ENCODE data around the gene STXBP1.
A peak's percentile ranks its signal among the peaks of the same experiment; 100 is the strongest.

Gene STXBP1

DNA sequence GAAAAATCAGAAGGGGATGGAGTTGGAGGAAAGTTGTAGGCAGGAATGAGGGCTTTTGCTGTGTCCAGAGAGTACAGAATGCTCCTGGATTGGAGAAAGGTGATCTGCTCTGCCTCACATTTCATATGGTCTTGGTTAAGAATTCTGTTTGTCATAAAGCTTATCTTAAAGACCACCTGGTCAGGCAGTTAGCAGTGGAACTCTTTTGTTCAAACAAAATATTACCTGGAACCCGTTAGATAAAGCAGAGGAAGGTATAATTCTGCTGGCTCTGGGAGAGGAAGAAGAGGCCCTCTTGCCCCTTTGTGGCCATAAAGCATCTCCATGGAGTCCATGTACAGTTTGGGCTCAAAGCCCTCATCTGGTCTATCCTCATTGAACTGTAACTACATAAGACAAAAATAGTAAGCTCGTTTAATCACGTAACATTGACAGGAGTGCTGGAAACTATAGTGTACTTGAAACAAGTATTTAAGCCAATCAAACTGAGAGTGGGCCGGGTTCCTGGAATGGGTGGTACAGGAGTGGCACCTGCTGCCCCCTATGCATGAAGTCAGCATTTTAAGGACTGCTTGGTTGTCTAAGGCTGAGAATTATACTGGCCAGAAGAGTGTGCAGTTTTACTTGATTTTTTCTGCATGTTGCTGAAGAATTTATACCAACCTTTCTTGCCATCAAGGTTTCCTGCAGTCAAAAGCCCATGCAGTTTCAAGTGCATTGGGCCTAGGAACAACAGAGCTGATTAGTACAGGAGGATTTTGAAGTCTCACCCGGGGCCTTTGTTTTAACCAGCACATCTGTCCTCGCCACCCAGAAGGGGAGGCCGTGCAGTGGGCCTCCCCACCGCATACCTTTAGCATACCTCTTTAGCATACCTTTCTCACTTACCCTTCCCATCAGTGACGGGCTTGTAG lies 39.9 kb downstream of the STXBP1 start:
- DNase-seq, result no peak

GRCh38 chr9:127652733-127653132 lies 40.7 kb downstream of the STXBP1 start:
- DNase-seq, result no peak

DNA sequence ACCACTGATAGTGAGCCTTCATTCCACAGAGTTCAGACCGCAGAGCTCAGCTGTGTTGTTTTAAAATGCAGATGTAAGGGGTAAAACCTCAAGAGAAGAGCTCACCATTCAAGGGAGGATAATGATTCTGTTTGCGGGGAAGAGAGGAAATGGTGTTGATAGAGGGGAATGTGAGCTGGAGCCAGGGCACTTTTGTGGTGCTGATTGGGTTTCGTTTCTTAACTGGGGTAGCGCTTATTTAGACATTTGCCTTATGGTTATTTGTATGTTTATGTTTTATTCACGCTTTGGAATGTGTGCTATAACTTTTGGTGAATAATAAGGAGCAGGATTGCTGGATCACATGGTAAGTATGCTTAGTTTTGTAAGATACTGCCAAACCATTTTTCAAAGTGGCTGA lies 42.5 kb downstream of the STXBP1 start:
- no peak for DNase-seq

- no peak for DNase-seq
Observed at GRCh38 chr9:127658428-127658827, 46.4 kb downstream of the STXBP1 start.

DNA sequence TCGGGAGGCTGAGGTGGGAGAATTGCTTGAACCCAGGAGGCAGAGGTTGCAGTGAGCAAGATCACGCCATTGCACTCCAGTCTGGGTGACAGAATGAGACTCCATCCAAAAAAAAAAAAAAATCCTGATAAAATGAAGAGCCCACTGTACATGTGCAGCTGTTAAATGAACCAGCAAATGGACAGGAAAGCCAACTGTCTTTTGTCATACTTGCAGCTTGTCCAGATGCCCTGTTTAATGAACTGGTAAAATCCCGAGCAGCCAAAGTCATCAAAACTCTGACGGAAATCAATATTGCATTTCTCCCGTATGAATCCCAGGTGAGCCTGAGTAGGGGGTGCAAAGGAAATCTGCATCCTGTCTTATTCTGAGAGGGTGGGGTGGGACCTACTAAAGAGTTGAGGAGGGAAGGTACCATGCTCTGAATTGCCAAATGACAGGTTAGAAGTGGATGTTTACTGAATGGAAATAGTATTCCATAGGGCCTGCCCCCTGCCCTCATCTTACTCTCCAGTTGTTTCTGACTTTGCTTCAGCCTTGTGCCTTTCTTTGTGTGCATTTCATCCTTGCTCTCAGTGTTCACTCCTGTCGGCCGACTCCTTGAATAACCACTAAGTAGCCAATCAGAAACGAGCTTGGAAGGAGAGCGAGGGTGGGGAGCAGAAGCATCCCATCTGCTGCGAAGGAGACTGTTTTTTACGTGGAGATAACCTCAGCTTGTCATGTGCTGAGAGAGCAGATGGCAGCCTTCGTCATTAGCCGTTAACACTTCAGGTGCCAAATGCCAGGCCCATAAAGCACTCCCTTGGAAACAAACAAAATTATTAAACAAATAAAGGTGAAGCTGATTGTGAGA lies 49.0 kb downstream of the STXBP1 start:
- DNase-seq, result peak in 21 of 56 donors; percentile 5 to 64 (median 27)

GRCh38 chr9:127662617-127663016 lies 50.5 kb downstream of the STXBP1 start:
- DNase-seq, result no peak

DNA sequence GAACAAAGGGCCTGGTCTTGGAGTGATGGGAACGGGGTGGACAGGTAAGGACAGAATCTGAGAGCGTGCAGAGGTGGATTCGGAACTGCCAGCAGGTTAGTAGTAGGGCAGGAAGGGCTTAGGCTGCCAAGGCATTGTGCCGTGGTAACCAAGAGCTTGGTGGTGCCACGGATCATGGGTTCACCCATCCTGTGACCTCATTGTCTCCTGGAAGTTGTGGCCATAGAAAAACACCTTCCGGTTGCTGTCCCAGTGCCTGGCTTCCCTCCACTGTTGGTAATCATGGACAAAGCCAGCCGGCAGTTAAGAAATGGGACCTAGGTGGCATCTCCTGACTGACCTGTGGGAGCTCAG lies 52.2 kb downstream of the STXBP1 start:
- no peak for DNase-seq

DNA sequence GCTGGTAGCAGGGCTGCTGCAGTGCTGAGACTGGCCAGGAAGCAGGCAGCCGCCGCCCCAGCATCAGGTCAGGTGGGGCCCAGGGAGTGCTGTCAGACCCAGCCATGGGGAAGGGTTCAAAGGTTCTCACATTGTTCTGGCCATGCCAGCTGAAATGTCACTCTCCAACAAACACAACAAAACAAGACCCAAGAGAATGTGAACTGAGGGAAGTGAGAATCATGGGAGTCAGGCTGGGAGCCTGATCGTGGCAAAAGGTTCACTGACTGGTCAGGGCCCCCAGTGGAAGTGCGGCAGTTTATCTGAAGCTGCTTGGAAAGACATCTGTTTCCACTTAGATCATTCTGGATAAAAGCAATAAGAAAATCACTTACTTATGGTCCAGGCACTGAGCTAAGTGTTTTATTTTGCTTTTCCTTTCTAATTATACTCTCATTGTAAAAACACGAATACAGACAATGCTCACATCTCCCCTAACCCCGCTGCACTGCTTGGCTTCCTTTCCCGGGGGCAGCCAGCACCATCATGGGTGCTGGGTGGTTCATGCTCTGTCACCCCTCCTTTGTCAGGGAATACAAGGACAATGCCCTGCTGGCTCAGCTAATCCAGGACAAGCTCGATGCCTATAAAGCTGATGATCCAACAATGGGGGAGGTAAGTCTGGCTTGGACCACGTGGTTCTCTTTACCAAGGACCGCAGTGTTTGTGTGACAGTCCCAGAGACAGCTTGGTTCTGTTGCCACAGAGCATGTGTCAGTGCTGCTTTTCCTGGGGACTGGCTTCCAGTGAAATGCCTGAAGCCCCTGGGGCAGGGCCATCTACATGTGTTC lies 52.8 kb downstream of the STXBP1 start:
- DNase-seq, result peak in 3 of 56 donors; percentile 18 to 26 (median 20)

DNA sequence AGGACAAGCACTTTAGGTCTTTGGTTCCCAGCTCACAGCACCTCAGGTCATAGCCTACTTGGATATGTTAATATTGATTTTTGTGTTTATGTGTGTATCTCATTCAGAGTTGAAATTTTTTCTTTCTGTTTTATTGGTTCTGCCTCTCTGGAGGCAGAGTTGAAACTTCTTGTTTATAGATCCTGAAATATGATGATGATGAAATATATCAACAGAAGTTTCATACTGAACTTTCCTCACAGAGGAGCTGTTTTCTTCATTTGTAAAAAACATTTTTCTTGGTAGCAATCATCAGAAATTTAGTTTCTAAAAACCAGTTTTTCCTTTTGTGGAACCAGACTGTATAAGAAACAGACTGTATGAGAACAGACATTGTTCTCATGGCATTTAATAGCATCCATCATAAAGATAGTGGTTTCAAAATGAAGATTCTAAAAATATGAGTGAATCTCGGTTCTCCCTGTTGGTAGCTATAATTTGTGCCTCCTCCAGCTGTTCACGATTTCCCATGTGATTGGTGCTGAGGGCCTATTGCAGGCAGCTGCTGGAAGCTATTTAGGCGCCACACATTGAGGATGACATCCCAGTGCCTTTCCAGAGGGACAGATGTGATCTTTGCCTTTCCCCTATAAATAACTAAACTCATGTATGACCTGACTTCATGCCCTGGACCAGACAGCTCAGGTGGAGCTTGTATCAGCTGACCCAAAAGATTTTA lies 55.2 kb downstream of the STXBP1 start:
- DNase-seq, result peak in 2 of 56 donors; percentile 19 to 35

DNA sequence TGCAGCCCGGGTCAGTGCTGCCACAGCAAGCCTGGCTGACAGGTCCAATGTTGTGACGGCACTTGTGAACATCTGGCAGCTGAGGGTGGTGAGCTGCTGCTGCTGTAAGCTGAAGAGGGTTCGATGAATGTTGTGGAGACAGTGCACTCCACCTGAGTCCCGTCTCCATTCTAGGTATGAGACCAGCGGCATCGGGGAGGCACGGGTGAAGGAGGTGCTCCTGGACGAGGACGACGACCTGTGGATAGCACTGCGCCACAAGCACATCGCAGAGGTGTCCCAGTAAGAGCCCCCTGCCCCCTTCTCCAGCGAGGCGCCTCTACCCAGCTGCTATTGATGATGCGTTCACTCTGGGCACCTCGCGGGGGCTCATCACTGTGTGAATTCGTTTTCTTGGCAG lies 55.8 kb downstream of the STXBP1 start:
- DNase-seq, result no peak

GRCh38 chr9:127673234-127673633 lies 61.2 kb downstream of the STXBP1 start:
- DNase-seq, result no peak

GRCh38 chr9:127676638-127677037 lies 64.6 kb downstream of the STXBP1 start:
- peak in 6 of 56 donors; percentile 11 to 63 (median 28) for DNase-seq

GRCh38 chr9:127679506-127679905 lies 67.4 kb downstream of the STXBP1 start:
- DNase-seq, result peak in 2 of 56 donors; percentile 32 to 55

GRCh38 chr9:127680226-127680625 lies 68.1 kb downstream of the STXBP1 start:
- peak in 10 of 56 donors; percentile 12 to 55 (median 42) for DNase-seq

GRCh38 chr9:127680846-127681245 lies 68.8 kb downstream of the STXBP1 start:
- peak in 12 of 56 donors; percentile 21 to 62 (median 32) for DNase-seq

GRCh38 chr9:127682351-127683136 lies 70.5 kb downstream of the STXBP1 start:
- DNase-seq, result no peak

DNA sequence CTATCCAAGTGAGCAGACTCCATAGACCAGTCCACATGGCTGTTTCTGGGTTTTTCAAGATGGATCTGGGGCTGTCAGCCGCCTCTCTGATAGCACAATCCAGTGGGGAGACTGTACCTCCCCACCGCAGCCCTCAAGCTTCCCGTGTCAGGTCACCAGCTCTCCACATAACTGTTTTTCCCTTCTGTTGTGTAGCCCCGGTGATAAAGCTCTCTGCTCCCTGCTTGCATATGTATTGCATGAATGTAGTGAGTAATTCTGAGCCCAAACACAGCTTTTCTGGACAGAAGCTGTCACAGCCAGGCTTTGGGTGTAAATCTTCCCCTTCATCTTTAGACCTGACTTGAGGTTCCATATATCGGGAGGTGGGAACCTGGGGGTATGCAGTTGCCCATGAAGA lies 71.6 kb downstream of the STXBP1 start:
- DNase-seq, result no peak

GRCh38 chr9:127684576-127684975 lies 72.5 kb downstream of the STXBP1 start:
- no peak for DNase-seq
